ENCODE measurements around the gene AVPI1. TPM values are rescaled to one million over a fixed set of nuclear protein-coding genes. Genes with fewer than 3 reads are reported as not detected.

AVPI1 gene
- total and polyA plus RNA-seq, 12 donors: 5.3 to 41.0 (median 9.1) TPM

- H3K4me3 ChIP-seq: peak within 1 kb of the TSS; percentile 57 to 80 (median 70)
- peak; percentile 81 for DNase-seq
- WGBS, 2 donors: 8 to 11% methylated on average over 24 to 36 of the region's 37 CpGs
- H3K27me3 ChIP-seq: no peaks in the 10 kb centered on the region
- H3K9me3 ChIP-seq: no peaks in the 10 kb centered on the region
- TF ChIP-seq, protein P1, sequence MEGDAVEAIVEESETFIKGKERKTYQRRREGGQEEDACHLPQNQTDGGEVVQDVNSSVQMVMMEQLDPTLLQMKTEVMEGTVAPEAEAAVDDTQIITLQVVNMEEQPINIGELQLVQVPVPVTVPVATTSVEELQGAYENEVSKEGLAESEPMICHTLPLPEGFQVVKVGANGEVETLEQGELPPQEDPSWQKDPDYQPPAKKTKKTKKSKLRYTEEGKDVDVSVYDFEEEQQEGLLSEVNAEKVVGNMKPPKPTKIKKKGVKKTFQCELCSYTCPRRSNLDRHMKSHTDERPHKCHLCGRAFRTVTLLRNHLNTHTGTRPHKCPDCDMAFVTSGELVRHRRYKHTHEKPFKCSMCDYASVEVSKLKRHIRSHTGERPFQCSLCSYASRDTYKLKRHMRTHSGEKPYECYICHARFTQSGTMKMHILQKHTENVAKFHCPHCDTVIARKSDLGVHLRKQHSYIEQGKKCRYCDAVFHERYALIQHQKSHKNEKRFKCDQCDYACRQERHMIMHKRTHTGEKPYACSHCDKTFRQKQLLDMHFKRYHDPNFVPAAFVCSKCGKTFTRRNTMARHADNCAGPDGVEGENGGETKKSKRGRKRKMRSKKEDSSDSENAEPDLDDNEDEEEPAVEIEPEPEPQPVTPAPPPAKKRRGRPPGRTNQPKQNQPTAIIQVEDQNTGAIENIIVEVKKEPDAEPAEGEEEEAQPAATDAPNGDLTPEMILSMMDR (IDR thresholded peaks at IDR 0.05): no peak
- peak in 7 of 8 donors; percentile 23 to 56 (median 37) for ATAC-seq
- H3K27ac ChIP-seq: peak within 1 kb of the TSS; percentile 87 to 98 (median 94)
- intact Hi-C loops (cut with DNase I): loop anchor here in 1 of 10 donors (2.0 kb wide), 1 partner anchor 17 kb away; no protein-coding TSS in a partner anchor
- peaks cover 0 to 67% (median 40%) of the 10 kb centered on the region in 9 donors for H3K4me1 ChIP-seq
- H3K36me3 ChIP-seq: peaks cover 0 to 15% (median 0%) of the 10 kb centered on the region in 9 donors
Observed at GRCh38 chr10:97713339-97713825, 26.3 kb upstream of the AVPI1 start, which contains the start of gene MARVELD1. TSS of gene MARVELD1 (plus strand) at chr10:97713730. CDS start at chr10:97713877, 147 bp downstream.

GRCh38 chr10:97711640-97712572 lies 24.9 kb upstream of the AVPI1 start:
- Histone ChIP-seq H3K27me3 (no peaks in the 10 kb centered on the region), H3K27ac (peak overlapping the region in 2 of 10 donors; percentile 21 to 44), H3K36me3 (peaks cover 0 to 5% (median 0%) of the 10 kb centered on the region in 9 donors), H3K4me3 (no peak overlapping the region), H3K9me3 (no peaks in the 10 kb centered on the region), H3K4me1 (peaks cover 0 to 52% (median 39%) of the 10 kb centered on the region in 9 donors)
- intact Hi-C loops (cut with DNase I): loop anchor here in 1 of 10 donors (2.0 kb wide), 1 partner anchor 19 kb away; no protein-coding TSS in a partner anchor
- WGBS, 2 donors: 83 to 85% methylated on average over 9 of the region's 9 CpGs
- ATAC-seq (no peak), DNase-seq (no peak)
- TF ChIP-seq, protein P1 (IDR thresholded peaks at IDR 0.05): no peak

DNA sequence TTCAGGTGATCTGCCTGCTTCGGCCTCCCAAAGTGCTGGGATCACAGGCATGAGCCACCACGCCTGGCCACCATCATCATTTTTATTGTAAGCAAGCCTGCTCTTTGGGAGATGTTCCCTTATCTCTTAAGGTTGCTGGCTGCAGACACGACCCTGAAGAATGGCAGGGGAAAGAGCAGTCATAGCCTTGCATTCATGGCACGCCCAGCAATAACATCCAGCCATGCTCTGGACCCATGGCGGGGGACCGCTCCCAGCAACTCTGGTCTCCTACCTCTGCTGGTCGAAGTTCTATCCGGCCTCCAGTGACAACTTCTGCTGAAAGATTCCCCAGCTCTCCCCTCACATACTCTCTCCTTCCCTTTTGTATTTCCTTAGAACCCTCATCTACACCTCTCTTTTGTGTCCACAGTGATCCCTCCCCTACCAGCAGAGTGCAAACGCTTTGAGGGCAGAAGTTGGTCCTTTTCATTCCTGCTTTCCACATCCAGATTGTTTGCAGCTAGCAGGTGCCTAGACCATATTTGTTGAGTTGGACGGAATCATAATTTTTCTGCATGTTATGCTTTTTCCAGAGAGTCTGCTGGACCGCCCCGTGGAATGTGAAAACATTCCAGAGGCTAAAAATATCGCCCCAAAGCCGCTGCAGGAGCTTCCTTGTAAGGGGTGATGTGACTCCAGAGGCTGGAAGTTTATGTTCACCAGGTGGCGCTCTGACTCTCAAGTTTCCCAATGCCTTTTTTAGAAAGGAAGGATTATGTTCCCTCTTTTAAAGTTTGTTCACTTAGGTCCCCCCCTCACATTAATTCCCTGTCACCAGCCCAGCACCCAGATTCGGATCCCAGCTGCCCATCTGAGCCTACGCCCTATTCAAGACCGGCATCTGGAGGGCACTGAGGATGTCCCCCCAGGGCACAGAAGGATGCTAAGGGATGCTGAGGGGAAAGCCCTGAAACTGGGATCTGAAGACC lies 22.2 kb upstream of the AVPI1 start:
- intact Hi-C loops (cut with DNase I): loop anchor here in 6 of 10 donors (1.0 to 2.0 kb wide), 3 partner anchors 22 to 26 kb away; no protein-coding TSS in a partner anchor
- peak overlapping the region in 1 of 10 donors; percentile 7 for H3K27ac ChIP-seq
- H3K4me1 ChIP-seq: peaks cover 0 to 28% (median 18%) of the 10 kb centered on the region in 9 donors
- no peak overlapping the region for H3K4me3 ChIP-seq
- no peaks in the 10 kb centered on the region for H3K9me3 ChIP-seq
- no peaks in the 10 kb centered on the region for H3K27me3 ChIP-seq
- TF ChIP-seq, protein P1 (IDR thresholded peaks at IDR 0.05): peak; percentile 33 to 78 (median 71)
- ATAC-seq: peak in 6 of 8 donors; percentile 32 to 63 (median 49)
- WGBS, 2 donors: 37 to 40% methylated on average over 18 of the region's 18 CpGs
- H3K36me3 ChIP-seq: no peaks in the 10 kb centered on the region
- peak; percentile 49 to 79 for DNase-seq
